Measurements from ENCODE around the gene MAP2. TPM values are rescaled to one million over a fixed set of nuclear protein-coding genes. Genes with fewer than 3 reads are reported as not detected.

Gene MAP2
- total RNA-seq, 1 donor from 2014 or later: 43.9 TPM

DNA sequence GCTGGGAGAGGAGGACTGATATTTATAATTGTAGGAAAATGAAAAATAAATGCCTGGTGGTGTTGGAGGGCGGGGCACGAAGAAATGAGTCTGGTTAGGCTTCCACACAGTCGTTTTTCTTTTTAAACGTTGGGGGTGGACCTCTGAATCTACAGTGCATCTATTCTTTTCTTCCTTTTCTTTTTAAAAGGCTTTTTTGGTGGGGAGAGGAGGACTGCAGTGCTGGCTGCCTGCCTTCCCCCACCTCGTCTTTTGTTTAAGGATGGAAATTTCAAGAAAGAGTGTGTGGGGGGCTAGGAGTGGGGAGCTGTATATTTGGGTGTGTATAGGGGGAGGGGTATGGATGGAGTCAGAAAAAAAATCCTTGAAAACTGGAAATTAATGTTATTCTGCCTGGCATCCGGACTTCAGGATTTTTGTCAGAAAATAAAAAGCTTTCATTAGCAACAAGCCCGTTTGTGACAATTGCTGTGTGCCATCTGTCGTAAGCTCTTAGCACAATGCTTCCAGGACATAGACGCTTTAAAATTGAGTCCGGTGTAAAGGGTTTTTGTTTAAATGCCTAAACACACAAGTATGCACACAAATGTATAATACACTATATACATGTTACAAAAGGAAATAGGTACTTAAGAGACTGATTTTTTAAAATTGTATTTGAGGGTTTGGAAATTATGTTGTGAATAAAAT, 1.1 kb downstream of the MAP2 start:
- DNase-seq (ENCODE audit: low spot score): no peak

DNA sequence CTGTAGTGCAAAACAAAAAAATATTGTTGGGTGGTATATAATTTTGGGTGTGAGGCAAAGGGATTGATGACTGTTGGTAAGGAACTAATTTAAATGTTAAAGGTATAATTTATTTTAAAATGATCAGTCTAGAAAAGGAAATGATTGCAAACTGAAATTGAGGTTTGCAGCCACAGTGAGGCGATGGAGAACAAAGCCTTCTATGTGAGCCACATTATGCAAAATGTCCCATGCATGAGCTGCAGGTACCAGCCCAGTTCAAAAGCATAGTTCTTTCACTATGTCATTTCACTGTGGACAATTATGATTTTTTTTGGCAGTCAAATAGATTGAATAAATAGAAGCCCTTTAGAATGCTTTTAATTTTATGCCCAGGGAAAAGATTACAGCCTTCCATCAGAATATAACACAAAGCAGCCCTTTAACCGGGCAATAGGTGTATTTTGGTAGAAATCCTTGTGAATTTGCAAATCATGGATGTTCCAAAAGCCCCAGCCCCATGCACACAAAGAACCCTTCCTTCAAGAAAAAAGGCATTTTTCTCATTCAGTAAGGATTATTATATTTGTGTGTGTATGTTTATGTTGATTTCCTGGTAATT, 1.7 kb downstream of the MAP2 start:
- DNase-seq (ENCODE audit: low spot score): peak; percentile 25

DNA sequence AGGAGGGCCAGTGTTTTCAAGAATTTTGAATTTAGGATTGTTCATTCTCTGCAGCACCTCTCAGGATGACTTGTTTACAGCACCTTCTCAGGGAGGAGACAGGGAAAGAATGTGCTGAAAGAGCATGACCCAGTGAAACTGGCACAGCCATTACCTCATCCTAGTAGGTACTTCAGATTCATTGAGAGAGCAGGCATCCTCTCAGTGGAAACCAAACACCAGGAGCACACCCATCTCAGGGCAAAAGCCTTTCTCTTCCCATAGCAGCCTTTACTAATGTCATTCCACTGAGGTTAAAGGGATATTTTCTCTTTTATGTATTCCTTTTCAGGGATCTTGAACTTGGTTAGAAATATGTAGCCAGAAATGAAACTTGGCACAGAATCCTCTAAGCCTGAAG, 2.6 kb downstream of the MAP2 start:
- no peak for DNase-seq (ENCODE audit: low spot score)

DNA sequence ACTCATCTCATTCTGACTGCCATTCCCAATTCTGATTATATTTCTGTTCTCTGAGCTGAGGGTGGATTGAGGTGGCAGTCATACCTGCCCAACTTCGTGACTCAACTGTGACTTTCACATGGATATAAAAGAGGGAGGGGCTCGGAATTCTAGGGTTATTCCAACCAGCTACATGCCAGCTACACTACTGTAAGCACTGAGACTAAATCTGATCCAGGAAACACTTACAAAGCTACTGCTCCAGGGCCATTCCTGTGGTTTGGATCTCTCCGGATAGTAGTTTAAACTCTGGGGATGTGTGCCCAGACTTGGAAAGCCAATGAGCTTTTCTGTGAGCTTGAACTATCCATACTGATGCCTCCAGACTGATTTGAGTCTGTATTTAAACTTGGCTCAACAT, 7.9 kb downstream of the MAP2 start:
- no peak for DNase-seq (ENCODE audit: low spot score)

DNA sequence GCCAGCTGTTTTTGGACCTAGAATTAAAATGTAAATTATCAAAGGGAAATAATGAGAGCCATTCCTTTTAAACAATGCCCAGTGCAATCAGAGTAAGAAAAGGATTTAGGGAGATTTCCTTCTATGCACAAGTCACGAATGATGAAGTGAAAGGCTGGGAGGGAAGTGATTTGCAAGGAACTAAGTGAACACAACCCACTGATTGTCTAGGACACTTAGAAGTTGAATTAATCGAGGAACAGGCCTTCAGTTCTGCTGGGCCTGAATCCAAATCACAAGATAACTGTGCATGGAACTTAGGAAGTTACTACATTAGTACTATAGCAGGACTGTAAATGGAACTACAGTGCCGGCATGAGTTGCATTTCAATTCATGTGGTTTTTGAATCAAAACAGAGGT, 17.7 kb downstream of the MAP2 start:
- DNase-seq (ENCODE audit: low spot score): peak; percentile 18

DNA sequence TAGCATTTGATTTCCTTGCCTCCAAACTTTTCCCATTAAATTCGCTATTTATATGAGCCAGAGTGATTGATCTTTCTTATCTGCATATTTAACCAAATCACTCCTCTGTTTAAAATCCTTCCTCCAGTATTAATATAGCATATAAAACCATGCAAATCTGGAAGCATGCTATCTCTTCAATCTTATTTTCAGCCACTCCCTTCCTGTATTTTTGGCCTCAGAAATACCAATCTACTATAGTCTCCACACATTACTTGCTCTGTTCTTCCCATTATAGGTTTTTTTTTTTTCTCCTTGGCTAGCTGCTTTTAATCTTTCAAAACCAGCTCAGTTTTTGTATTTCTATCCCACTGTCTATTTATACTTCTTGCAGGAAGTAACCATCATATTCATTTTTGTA, 19.1 kb downstream of the MAP2 start:
- no peak for DNase-seq (ENCODE audit: low spot score)

DNA sequence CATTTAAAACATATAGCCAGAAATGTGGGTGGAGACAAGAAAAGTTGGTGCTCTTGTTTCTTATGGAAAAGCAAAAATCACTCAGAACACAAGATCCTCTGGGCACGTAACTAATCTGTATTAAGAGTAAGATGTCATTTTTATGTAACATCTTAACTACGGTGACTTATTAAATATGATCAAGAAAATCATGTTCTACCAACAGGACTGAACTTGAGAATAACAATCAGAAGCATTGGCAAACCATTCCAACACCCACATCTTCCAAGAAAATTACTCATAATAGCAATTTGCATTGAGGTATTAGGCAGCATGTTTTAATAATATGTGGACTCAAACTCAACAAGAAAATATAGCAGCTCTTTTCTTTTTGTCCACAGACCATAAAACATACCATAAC, 21.6 kb downstream of the MAP2 start:
- DNase-seq (ENCODE audit: low spot score): no peak

DNA sequence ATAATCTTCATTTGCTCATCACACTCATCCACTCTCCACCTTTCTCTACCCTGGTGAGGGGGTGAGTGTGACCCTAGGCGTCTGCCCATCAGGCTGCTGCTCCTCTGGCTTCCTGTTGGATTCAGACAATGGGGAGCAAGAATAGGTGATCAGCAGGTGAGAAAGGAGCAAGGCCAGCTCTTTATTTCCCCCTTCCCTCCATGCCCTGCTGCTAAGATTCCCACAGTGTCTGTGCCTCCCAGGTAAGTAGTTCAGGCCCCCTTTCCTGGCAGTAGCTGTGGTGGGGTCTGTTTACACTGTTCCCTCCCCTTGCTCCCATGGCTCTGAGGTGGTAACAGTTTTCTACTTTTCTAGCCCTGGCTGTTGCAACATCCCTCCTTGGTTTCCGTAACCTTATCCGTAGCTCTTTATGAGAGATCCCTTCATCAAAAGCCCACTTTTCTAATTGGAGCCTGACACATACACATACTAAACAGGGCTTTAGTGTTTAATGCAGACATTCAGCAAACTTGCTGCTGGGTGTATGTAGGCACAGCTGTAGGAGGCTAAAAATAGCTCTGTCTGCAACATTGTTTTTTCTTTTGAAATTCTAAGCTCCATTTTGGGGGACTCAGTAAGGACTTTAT, 27.5 kb downstream of the MAP2 start:
- no peak for DNase-seq (ENCODE audit: low spot score)

DNA sequence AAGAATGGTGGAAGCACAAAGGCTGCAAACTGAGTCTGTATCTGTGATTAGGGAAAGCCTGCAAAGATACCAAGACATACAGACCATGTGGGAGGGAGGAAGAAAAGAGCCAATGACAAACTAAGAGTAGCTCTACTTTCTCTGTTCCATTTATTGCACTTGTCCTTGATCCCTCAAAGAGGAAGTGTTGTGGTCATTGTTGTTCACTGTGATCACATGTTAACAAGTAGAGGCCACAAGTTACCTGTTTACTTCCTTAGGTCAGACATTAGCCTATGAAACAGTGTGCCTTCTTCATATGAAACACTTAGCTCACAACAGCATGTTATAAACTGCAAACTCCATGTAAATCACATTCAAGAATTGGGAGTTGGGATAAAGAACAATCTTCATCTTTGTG, 32.6 kb downstream of the MAP2 start:
- no peak for DNase-seq (ENCODE audit: low spot score)

DNA sequence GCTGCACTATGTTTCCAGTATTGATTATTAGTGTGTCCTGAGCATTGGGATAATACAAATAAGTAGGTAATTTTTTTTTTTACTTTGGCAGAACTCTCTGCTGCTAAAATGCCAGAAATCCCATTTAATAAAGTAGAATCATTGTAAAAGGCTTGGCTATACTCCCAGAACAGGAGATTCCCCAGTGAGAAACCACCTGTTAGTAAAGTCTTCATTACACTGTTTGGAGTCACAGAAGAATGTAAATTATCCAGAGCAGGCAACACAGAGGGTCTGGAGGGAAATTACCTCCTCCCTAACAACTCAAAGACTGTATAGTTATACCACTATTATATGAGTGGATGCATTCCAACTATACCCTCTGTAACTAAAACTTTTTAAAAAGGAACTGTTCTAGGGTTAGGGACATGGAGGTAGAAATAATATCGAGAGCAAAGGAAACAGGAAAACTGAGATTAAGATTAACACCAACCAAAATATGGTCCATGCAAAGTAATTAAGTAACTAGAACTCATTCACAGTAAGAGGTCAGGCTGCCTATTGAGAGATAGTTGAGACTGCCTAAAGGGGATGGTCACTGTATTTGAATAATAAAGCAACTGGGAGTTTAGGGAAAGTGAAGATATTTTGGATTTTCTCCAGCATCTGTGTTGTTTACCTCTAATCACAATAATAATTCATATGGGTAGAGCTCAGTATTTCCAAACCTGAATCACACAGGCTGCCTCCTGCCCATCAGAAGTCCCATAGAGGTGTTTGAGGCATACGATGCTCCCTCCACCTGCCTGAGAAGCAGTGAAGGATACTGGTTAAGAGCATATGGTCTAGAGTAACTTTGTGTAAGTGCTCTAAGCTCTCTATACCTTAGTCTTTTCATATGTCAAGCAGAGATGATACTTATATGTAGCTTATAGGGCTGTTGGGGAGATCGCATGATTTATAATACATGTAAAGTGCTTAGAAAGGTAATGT, 34.4 kb downstream of the MAP2 start:
- DNase-seq (ENCODE audit: low spot score): no peak

DNA sequence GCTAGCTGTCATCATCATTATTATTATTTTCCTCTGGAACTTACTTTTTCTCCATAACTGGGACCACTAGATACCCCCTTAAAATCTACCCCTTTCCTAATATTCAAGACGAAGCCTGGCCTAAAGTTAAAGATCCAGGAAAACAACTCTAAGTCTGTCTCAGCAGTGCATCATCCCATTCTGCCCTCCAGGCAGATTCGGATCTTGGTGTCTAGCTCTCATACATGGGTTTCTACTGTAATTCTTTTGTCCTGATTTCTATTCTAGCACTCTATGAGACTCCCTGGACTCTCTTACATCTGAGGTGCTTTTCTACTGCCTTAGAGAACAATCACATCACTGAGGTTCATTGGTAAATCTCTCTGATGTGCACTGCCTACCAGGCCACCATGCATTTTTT, 35.5 kb downstream of the MAP2 start:
- no peak for DNase-seq (ENCODE audit: low spot score)

DNA sequence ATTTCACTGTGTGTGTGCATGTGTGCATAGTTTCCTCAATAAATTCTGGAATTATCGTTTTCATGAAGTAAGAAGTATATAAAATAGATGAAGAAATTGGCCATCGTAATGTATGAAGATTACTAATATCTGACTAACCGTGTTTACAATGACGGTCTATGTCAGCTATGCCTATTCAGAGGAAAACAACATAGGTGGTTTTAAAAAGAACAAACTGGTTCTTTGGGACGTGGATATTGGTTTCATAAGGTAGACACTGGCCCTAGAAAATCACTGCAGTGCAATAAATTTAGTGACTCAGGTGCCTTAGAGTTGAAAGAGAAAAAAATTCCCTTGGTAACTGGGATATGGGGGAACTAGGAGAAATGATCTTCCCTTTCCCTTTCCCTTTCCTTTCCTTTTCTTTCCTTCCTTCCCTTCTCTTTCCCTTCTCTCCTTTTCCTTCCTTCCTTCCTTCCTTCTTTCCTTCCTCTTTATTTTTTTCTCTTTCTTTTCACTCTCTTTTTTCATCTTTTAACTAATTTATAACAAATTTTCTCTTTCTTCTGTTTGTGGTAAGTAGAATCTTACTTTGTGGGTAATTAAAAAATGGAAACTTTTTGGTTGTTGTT, 36.4 kb downstream of the MAP2 start:
- no peak for DNase-seq (ENCODE audit: low spot score)

DNA sequence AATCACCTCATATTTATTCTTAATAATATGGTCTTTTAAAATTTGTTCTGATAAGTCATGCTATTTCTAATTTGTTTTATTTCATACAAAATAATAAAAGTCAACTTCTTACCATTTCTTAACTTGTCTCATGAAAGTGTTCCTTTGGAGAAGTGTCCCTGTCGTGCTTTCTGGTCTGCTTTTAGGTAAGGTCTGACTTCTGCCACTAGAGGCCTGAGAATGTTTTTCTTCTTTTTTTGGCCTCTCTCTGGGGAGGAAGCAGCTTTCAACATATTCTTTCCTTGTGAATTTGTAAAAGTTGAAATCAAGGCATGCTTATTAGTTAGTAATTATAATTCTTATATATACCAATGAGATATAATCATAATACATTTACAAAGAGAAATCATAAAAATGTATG, 39.4 kb downstream of the MAP2 start:
- DNase-seq (ENCODE audit: low spot score): no peak

DNA sequence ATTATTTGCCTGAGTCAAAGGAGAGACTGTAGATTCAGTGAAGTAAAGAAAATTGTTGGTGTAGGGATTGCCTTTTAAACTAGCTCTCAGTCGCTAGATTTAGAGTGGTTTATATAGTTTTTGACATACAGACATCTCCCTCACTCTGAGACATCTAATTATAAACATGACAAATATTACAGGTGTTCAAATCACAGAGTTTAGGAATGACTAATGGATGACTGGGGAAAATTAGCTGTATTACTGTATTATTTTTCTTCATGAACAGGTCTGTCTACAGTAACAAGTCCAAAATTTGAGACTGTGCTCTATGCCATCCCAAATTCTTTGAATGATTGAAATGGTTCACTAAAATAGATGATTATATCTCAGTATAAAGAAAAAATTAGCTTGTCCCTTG, 40.0 kb downstream of the MAP2 start:
- no peak for DNase-seq (ENCODE audit: low spot score)

DNA sequence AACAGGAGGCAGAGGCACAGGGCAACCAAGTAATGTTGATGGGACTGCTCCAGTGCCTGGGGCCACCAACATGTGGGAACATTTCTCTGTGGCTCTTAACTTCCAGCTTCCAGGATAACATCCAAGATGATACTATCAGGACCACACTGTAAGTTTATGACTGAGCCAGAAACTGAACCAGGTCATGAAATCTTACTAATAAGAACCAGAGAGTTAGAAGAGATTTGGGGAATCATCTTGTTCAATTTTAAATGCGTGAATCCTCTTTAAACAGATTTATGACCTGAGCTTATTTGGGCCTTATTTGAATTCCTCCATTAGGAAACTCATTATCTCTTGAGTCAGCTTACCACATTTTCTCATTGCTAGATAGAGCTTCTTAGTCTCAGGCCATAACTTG, 45.0 kb downstream of the MAP2 start:
- DNase-seq (ENCODE audit: low spot score): no peak

DNA sequence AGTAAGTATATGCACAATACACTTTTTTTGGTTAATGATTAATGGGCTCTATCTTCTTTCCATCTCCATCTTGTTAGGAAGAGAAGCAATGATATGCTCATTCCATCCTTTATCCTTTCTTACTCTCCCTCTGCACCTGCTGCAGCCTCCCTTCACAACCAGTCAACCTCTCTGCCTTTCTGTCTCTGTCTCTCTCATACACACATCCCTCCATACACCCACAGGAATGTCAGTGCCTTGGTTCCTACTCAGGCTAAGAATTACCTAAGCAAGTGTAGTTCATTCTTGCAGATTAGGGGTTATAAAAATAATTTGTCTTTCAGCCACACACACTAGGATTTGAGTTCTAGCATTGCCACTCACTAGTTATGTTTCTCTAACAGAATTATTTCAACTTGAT, 45.6 kb downstream of the MAP2 start:
- DNase-seq (ENCODE audit: low spot score): no peak

DNA sequence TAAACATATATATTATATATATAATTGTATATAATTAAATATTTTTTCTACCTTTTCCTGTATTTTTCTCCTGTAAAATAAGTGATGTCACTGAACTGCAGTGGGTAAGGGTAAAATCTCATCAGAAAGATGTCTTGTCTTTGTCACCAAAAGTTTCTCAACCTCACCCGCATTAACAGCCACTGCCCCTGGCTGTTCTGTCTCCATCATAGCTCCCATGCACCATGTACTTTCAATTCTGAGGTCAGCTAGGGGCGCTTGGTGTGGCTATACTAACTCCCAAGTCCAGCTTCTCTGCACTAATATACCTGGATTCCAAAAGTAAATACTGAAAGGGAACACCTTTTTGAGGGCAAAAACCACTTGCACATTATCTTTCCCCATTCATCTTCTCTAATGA, 46.6 kb downstream of the MAP2 start:
- DNase-seq (ENCODE audit: low spot score): no peak

DNA sequence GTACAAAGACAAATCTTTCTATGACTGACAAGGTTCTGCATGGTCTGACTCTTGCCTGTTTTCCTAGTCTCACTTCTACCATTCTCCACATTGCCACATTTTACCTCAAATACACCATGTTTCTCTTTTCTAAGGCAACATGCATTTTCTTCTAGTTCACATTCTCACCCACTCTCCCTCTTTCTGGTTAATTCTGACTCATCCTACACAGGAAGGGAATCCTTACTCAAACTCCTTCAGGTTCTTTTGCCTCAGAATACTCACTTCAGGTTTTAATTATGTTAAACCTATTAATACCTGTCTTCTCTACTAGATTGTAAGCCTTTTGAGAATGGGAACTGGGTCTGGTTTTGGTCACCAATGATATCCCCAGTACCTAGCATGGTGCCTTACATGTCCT, 47.2 kb downstream of the MAP2 start:
- DNase-seq (ENCODE audit: low spot score): no peak

DNA sequence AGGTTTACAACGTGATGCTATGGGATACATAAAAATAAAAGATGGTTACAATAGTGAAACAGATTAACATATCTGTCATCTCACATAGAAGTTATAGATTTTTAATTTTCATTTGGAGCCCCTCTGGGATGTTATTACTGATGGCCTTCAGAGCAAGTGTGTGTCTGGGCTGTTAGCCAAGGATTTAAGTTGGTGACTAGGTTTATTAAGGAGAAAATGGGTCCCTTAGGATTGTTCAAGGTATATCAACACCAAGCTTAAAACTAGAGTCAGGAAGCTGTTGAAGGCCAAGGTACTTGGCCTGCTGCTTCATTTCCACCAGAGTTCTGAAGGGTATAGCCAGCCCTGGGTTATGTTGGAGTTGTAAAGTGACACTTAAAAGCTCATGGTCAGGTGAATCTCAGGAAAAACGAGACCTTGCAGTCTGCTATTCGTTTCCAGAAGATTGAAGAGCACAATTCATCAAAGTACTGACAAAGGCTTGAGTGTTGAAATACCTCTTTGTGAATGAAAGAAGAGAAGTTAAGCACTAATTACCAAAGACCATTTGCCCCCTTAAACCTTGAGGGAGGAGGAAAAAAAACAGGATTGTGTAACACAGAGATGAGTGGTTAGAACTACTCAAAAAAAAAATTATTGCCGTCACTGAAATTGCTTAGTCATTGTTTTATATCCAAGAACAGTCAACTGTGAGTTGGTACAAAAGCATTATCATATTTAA, 48.4 kb downstream of the MAP2 start:
- DNase-seq (ENCODE audit: low spot score): no peak

DNA sequence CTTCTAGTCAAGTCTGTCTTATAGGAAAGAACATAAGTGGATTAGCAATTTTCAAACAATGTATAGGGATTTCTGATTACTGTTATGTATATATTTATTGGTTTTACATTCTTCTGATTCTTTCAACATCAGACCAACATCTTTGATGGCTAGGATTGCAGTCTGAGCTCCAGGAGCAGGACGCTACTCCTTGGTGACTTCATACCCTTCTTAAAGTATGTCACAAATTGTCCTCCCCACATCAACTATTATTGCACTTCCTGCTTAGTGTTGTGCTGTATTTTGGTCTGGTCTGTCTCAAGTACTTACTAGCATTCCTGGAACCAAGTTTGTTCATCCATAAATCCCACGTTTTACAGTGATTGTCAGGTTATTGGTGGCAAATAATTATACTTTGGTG, 49.0 kb downstream of the MAP2 start:
- no peak for DNase-seq (ENCODE audit: low spot score)

DNA sequence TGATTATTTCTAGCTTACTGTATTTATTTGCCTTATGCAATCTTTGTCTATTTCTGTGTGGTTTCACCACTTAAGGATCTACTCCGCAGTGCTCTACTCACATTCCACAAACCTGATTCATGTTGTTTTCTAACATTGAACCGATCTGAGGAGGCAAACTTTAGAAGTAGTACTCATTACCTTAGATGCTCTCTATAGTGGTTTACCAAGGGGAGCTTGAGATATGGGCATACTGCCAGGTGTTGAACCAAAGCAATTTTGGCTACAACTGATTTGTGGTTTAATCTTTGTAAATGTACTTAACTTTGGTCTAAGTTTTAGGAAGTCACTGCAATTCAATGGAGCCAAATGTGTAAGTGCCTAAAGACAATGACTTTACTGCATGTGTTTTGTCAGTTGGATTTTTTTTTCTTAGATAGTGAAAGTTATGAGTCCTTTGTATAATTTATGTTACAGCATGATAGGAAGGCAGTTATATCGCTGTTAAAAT, 50.1 kb downstream of the MAP2 start:
- DNase-seq (ENCODE audit: low spot score): no peak

Data from mucosa of gallbladder (tissue), 1 donor.